Fibroblast of villous mesenchyme (primary cell): ENCODE results near the gene LRCOL1. TPM values are rescaled to one million over a fixed set of nuclear protein-coding genes. Genes with fewer than 3 reads are reported as not detected.
A peak's percentile ranks its signal among the peaks of the same experiment; 100 is the strongest.

Experiments used
- DNase-seq: peaks from one replicate; pipeline ENCODE4 v3.0.0-alpha.2; 2010; ENCODE audit warnings: low read depth
- H3K4me3 ChIP-seq: 2 replicates; pipeline ENCODE4 v1.5.1; 2011; ENCODE audit warnings: low read depth, mild to moderate bottlenecking, low read length
- total RNA-seq: library from RNA; depleted of rRNA; stranded (reverse); fragments of >200 nt; gene quantifications from 2 replicates; pipeline ENCODE4 v1.2.3, GENCODE V29; 2012
- TF ChIP-seq, protein P1 (sequence below): IDR thresholded peaks from 2 replicates; pipeline ENCODE4 v1.5.1; 2012; ENCODE audit warnings: low read depth, mild to moderate bottlenecking, low read length; ENCODE audit not compliant: insufficient read depth

The LRCOL1 gene
- total RNA-seq, 1 donor: not detected

DNA sequence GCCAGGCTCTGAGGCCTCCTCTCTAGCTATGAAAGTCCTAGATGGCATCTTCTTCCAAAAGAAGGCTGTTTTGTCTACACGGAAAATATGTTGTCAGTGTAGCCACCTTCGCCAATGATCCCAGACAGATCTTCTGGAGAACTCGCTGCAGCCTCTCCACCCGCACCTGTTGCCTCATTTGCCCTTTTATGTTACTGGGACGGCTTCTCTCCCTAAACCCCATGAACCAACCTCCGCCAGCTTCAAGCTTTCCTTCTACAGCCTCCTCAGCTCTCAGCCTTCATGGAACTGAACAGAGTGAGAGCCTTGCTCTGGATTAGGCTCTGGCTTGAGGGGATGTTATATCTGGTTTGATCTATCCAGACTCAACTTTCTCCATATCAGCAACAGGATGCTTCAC is 18.9 kb upstream of the LRCOL1 start:
- H3K4me3 ChIP-seq: no peak overlapping the region
- TF ChIP-seq, protein P1, sequence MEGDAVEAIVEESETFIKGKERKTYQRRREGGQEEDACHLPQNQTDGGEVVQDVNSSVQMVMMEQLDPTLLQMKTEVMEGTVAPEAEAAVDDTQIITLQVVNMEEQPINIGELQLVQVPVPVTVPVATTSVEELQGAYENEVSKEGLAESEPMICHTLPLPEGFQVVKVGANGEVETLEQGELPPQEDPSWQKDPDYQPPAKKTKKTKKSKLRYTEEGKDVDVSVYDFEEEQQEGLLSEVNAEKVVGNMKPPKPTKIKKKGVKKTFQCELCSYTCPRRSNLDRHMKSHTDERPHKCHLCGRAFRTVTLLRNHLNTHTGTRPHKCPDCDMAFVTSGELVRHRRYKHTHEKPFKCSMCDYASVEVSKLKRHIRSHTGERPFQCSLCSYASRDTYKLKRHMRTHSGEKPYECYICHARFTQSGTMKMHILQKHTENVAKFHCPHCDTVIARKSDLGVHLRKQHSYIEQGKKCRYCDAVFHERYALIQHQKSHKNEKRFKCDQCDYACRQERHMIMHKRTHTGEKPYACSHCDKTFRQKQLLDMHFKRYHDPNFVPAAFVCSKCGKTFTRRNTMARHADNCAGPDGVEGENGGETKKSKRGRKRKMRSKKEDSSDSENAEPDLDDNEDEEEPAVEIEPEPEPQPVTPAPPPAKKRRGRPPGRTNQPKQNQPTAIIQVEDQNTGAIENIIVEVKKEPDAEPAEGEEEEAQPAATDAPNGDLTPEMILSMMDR: no peak
- DNase-seq: no peak

DNA sequence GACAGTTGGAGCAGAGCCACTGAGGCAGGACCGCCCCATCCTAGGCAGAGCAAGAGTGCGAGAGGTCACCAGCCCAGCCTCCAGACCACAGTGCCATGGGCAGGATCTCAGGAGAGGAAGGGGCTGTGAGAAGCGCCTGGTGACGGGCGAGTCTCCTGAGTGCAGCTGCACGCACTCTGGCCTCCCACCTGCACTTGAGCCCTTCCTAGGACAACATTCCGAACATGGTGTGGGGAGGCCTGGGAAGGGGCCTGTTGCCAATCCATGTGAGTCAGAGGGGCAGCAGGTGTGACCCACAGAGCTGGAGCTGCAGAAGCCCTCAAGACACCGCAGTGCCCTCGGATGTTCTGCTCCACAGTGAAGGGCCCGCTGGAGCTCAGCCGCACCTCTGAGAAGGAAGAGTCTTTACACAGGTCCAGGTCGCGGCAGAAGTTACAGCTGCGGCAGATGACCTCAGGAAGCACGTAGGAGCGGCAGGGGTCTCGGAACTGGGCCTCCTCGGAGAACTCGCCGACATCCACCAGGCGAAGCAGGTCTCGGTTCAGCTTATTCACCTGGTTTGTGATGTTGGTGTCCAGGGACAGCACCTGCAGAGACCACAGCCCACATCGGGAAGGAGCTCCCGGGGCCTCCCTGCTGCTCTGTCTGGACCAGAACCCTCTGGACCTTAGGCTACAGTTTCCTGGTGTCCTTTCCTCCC is 15.5 kb upstream of the LRCOL1 start:
- no peak for DNase-seq
- no peak overlapping the region for H3K4me3 ChIP-seq
- TF ChIP-seq, protein P1: no peak

DNA sequence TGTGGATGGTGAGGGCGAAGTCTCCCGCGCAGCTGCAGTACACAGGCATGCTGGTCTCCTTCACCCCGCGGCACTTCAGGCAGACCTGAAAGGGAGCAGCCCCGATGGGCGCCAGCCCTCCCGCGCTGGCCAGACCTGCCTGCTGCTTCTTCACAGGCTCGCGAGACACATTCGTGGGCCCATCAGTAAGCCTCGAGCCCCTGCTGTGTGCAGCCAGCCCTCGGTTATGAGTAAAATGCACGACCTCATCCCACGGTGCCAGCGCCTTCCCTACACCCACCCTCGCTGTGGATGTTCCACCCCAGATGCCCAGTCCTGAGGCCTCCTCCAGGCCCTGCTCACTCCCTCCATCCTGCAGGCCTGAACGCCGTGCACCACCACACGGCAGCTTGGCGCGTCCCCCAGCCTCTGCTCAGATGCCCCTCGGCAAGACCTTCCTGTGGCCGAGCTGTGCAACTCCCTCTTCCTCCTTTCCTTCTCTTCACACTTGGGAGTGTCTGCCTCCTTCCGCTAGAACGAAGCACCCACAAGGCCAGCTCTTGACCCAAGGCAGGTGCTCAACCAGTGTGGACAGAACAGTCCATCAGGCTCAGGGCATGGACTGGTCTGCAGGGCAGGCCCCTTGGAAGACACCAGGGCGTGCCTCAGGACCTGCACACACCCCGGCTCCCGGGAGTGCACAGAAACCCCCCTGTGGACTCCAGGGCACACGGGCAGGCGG is 14.7 kb upstream of the LRCOL1 start:
- TF ChIP-seq, protein P1: no peak
- no peak overlapping the region for H3K4me3 ChIP-seq
- no peak for DNase-seq

DNA sequence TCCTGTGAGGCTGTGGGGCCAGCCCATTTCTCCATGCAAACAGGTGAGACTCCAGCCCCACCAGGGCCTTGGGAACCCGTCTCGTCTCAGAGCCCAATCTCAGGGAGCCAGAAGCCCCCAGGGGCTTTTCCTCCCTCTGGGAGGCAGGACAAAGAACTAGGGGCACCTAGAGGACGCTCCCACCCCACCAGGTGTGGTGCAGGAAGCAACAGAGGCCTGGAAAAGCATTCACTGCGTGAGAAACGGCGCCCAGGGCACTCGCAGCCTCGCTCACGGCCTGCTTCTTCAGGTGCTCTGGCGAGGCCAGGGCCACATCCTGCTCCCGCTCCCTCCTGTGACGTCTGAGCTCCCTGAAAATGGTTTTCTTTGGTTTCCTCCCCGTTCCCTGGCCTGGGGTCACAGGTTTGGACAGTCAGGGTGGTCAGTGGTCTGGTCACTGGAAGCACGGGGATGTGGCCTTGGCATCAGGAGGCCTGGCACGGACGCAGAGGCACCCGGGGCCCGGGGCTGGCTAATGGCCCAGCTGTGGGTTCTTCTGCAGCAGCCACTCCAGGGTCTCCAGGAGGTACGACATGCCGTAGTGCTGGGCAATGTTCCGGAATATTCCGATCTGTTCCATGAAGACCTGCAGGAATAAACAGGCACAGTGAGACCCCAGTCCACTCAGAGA is 13.9 kb upstream of the LRCOL1 start:
- no peak for DNase-seq
- no peak overlapping the region for H3K4me3 ChIP-seq
- TF ChIP-seq, protein P1: no peak

DNA sequence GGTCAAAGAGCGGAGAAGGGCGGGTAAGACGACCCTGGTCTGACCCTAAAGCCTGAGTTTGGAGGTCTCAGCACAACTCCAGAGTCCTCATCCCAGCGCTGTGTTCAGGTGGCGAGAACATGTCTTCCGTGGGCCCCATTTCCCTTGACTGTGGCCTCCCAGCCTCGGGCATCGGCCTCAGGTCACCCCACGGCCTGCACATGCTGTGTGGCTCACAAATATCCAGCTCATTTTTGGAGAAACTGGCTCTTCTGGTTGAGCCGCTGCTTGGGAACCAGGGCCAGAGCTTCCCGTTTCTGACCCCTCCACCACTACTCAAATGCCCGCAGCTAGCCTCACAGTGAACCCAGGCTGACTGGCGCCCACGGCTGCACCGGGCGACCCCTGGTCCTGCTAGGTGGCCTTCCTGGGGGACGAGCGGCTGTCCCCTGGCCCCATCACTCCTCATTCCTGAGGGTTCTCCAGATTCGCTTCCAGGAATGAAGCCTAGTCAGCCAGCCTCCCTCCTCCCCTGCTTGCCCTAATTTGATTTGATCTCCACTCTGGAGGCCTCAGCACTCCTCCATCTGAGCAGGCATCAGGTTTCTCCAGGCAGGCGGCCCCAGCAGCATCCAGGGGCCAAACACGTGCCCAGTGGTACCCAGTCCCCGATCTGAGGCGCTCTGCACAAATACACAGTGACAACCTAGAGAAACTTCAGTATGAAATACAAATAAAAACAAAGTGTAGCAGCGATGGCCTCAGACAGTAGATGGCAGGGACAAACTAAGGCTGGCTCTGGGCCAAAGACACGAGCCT is 12.9 kb upstream of the LRCOL1 start:
- no peak overlapping the region for H3K4me3 ChIP-seq
- no peak for DNase-seq
- TF ChIP-seq, protein P1: no peak

DNA sequence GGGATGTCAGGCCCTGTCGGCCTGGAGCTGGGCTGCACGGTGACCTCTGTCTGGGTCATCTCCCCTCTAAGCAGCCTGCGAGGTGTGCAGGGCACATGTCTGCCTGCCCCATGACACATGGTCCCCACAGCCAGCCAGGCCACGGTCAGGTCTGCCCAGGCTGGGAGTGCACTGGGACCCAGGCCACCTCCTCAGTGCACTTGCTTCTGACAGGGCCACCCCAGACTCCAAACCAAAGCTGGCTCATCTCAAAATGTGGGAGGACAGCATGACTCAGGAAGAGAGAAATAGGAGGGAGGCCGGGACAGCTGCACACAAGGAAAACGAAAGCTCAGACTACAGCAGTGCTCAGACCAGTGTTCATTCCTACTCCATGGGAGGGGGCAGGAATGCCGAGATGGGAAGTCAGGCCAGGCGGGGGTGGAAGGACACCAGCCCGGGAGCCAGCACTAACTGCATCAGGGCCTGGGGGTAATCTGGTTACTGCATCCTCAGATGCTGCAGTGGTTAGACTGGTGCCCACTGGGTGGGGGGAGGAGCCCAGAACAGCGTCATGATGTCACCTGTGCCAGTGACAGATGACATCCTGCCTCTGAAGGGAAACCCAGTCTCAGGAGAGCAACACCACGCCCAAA is 12.2 kb upstream of the LRCOL1 start:
- H3K4me3 ChIP-seq: no peak overlapping the region
- DNase-seq: peak; percentile 86
- TF ChIP-seq, protein P1: no peak
